T-helper 2 cell treated with Interferon-gamma antibody and Interleukin-4, amounts not matched to agents 5 μg/mL and 100 μg/mL, for 36 hours (primary cell): ENCODE data around the gene PIEZO2.

ENCODE experiments used
- DNase-seq: peaks from one replicate; pipeline ENCODE4 v3.0.0; 2021; ENCODE audit warnings: low spot score
- H3K27ac Mint-ChIP-seq: one replicate; pipeline ENCODE4 v1.8.0; 2021; ENCODE audit warnings: mild to moderate bottlenecking, mixed read lengths
- H3K27me3 Mint-ChIP-seq: one replicate; pipeline ENCODE4 v1.8.0; 2021; ENCODE audit warnings: low read depth, mixed read lengths
- H3K36me3 Mint-ChIP-seq: one replicate; pipeline ENCODE4 v1.8.0; 2021; ENCODE audit warnings: low read depth, mixed read lengths
- H3K4me1 Mint-ChIP-seq: one replicate; pipeline ENCODE4 v1.8.0; 2021; ENCODE audit warnings: low read depth, mixed read lengths
- H3K4me3 Mint-ChIP-seq: one replicate; pipeline ENCODE4 v1.8.0; 2022; ENCODE audit warnings: mild to moderate bottlenecking, moderate library complexity, mixed read lengths
- H3K9me3 Mint-ChIP-seq: one replicate; pipeline ENCODE4 v1.8.0; 2021; ENCODE audit warnings: mixed read lengths

The PIEZO2 gene

DNA sequence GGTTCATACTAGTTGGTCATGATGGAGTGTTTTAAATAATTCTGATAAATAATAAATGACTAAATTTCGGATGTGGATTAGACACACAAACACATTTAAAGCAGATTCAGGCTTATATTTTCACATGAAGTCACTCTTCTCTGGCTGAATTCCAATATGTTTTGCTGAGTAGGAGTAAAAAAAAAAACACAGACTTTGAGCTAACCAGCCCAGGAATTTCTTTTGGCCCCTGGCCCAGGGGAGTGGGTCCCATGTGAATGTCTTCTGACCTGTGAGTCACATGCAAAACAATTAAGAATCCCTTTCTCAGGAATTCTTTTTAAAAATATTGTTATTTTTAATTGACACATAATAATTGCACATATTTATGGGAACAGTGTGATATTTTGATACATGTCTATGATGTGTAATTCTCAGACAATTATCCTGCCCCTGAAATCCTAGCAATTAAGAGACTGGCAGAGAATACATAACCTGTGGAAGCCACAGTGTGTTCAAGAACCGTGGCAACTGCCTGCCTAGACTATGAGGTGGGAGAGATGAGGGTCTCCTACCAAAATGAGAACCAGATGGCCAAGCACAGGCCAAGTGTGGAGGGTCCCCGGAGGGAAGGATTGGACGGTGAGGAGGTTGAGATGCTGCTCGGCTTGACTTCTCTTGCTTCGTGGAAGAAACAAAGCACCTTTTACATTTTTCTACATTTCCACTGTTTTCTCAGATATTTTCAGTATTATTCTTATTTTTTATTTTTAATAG lies 236.4 kb downstream of the PIEZO2 start:
- no peaks in the 10 kb centered on the region for H3K4me1 Mint-ChIP-seq
- no peaks in the 10 kb centered on the region for H3K9me3 Mint-ChIP-seq
- no peaks in the 10 kb centered on the region for H3K27me3 Mint-ChIP-seq
- no peak overlapping the region for H3K4me3 Mint-ChIP-seq
- DNase-seq: no peak
- no peak overlapping the region for H3K27ac Mint-ChIP-seq
- H3K36me3 Mint-ChIP-seq: no peaks in the 10 kb centered on the region

- Mint-ChIP-seq H3K4me1 (no peaks in the 10 kb centered on the region), H3K27me3 (no peaks in the 10 kb centered on the region), H3K4me3 (no peak overlapping the region), H3K27ac (no peak overlapping the region), H3K9me3 (no peaks in the 10 kb centered on the region), H3K36me3 (no peaks in the 10 kb centered on the region)
- DNase-seq: no peak
These were observed 239.6 kb downstream of the PIEZO2 start for GRCh38 chr18:10909724-10910123.

GRCh38 chr18:10908760-10909159 lies 240.6 kb downstream of the PIEZO2 start:
- H3K4me3 Mint-ChIP-seq: no peak overlapping the region
- no peaks in the 10 kb centered on the region for H3K9me3 Mint-ChIP-seq
- H3K27ac Mint-ChIP-seq: no peak overlapping the region
- no peak for DNase-seq
- no peaks in the 10 kb centered on the region for H3K27me3 Mint-ChIP-seq
- no peaks in the 10 kb centered on the region for H3K36me3 Mint-ChIP-seq
- H3K4me1 Mint-ChIP-seq: no peaks in the 10 kb centered on the region

- Mint-ChIP-seq H3K9me3 (no peaks in the 10 kb centered on the region), H3K4me1 (no peaks in the 10 kb centered on the region), H3K36me3 (no peaks in the 10 kb centered on the region), H3K4me3 (no peak overlapping the region), H3K27me3 (no peaks in the 10 kb centered on the region), H3K27ac (no peak overlapping the region)
- DNase-seq: no peak
These were observed 241.6 kb downstream of the PIEZO2 start for GRCh38 chr18:10907749-10908148.

GRCh38 chr18:10901329-10901728 lies 248.0 kb downstream of the PIEZO2 start:
- Mint-ChIP-seq H3K9me3 (no peaks in the 10 kb centered on the region), H3K27ac (no peak overlapping the region), H3K4me3 (no peak overlapping the region), H3K36me3 (no peaks in the 10 kb centered on the region), H3K4me1 (no peaks in the 10 kb centered on the region), H3K27me3 (no peaks in the 10 kb centered on the region)
- DNase-seq: no peak

GRCh38 chr18:10900435-10900834 lies 248.9 kb downstream of the PIEZO2 start:
- Mint-ChIP-seq H3K9me3 (no peaks in the 10 kb centered on the region), H3K27ac (no peak overlapping the region), H3K36me3 (no peaks in the 10 kb centered on the region), H3K27me3 (no peaks in the 10 kb centered on the region), H3K4me3 (no peak overlapping the region), H3K4me1 (no peaks in the 10 kb centered on the region)
- DNase-seq: no peak

DNA sequence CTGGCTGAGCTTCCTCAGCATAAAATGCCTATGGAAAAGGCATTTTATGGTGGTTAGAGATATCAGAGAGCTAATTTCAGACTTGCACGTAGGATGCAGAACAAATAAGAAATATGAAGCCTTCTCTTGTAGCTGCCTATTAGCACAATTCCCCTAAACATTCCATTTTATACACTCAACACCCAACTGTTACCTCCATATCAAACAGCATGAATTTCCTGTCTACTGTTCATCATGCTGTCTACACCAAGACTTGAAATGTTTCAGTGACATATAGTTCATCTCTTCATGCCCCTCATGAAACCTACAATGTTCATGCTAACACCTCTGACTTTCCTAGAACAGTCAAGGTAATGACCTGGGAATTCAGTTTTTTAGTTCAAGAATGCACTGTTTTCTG lies 249.9 kb downstream of the PIEZO2 start:
- no peak for DNase-seq
- Mint-ChIP-seq H3K4me1 (no peaks in the 10 kb centered on the region), H3K4me3 (no peak overlapping the region), H3K27ac (no peak overlapping the region), H3K9me3 (no peaks in the 10 kb centered on the region), H3K36me3 (no peaks in the 10 kb centered on the region), H3K27me3 (no peaks in the 10 kb centered on the region)

DNA sequence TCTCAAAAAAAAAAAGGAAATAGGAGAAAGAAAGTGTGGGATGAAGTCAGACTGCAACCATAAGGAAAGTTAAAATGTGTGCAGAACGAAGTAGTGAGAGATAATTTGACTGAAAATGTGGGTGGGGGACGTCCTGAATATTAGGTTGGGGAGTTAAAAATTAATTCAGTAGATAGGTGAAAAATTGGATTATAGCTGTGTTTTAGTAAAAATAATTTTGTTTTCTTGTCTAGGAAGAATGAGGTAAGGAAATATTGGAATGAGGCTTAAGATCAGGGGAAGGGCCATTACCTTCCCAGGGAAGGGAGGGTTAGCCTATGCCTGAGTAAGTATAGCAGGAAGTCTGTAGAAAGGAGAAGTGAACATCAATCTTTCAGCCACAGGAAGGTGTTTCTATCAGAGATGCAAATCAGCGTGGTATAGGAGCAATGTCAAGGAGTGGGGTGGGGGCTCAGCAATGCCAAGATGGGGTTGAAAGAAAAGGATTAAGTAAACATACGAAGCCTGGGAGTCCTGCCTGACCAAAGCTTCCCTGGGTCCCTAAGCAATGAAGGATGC lies 250.9 kb downstream of the PIEZO2 start:
- Mint-ChIP-seq H3K36me3 (no peaks in the 10 kb centered on the region), H3K9me3 (no peaks in the 10 kb centered on the region), H3K4me3 (no peak overlapping the region), H3K27me3 (no peaks in the 10 kb centered on the region), H3K4me1 (no peaks in the 10 kb centered on the region), H3K27ac (no peak overlapping the region)
- no peak for DNase-seq

GRCh38 chr18:10896851-10897250 lies 252.5 kb downstream of the PIEZO2 start:
- Mint-ChIP-seq H3K36me3 (no peaks in the 10 kb centered on the region), H3K4me3 (no peak overlapping the region), H3K27me3 (peaks cover 2% of the 10 kb centered on the region), H3K27ac (no peak overlapping the region), H3K4me1 (no peaks in the 10 kb centered on the region), H3K9me3 (no peaks in the 10 kb centered on the region)
- DNase-seq: no peak

GRCh38 chr18:10895976-10896375 lies 253.4 kb downstream of the PIEZO2 start:
- Mint-ChIP-seq H3K27me3 (peaks cover 2% of the 10 kb centered on the region), H3K9me3 (no peaks in the 10 kb centered on the region), H3K27ac (no peak overlapping the region), H3K4me3 (no peak overlapping the region), H3K4me1 (no peaks in the 10 kb centered on the region), H3K36me3 (no peaks in the 10 kb centered on the region)
- DNase-seq: no peak

GRCh38 chr18:10894501-10894900 lies 254.9 kb downstream of the PIEZO2 start:
- Mint-ChIP-seq H3K9me3 (no peaks in the 10 kb centered on the region), H3K27me3 (peaks cover 2% of the 10 kb centered on the region), H3K4me3 (no peak overlapping the region), H3K4me1 (no peaks in the 10 kb centered on the region), H3K27ac (no peak overlapping the region), H3K36me3 (no peaks in the 10 kb centered on the region)
- DNase-seq: no peak

- no peak for DNase-seq
- H3K36me3 Mint-ChIP-seq: no peaks in the 10 kb centered on the region
- no peak overlapping the region for H3K27ac Mint-ChIP-seq
- no peaks in the 10 kb centered on the region for H3K4me1 Mint-ChIP-seq
- H3K4me3 Mint-ChIP-seq: no peak overlapping the region
- peaks cover 2% of the 10 kb centered on the region for H3K27me3 Mint-ChIP-seq
- no peaks in the 10 kb centered on the region for H3K9me3 Mint-ChIP-seq
These were observed 255.6 kb downstream of the PIEZO2 start for GRCh38 chr18:10893761-10894160.

DNA sequence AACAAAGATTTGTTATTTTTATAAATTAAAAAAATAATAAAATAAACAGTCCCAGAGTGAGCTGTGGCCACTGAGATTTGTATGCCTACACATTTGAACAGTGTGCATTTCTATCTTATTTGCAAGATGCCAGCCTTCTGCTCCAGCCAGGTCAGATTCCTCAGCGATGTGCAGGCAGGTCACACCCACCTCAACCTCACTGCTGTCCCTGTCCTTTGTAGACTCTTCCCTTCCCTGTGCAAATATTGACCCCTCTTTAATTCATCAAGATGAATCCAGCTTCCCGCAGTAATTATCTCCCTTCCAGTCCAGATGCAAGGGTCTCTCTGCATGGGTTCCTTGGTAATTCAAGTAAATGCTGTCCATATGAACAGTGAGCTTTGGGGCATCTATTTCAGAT lies 256.2 kb downstream of the PIEZO2 start:
- Mint-ChIP-seq H3K27ac (no peak overlapping the region), H3K27me3 (peaks cover 2% of the 10 kb centered on the region), H3K4me3 (no peak overlapping the region), H3K36me3 (no peaks in the 10 kb centered on the region), H3K4me1 (no peaks in the 10 kb centered on the region), H3K9me3 (no peaks in the 10 kb centered on the region)
- no peak for DNase-seq

GRCh38 chr18:10892786-10893185 lies 256.6 kb downstream of the PIEZO2 start:
- no peak overlapping the region for H3K27ac Mint-ChIP-seq
- H3K27me3 Mint-ChIP-seq: peaks cover 2% of the 10 kb centered on the region
- no peaks in the 10 kb centered on the region for H3K4me1 Mint-ChIP-seq
- no peaks in the 10 kb centered on the region for H3K36me3 Mint-ChIP-seq
- no peaks in the 10 kb centered on the region for H3K9me3 Mint-ChIP-seq
- no peak overlapping the region for H3K4me3 Mint-ChIP-seq
- no peak for DNase-seq

GRCh38 chr18:10890022-10890421 lies 259.3 kb downstream of the PIEZO2 start:
- peaks cover 2% of the 10 kb centered on the region for H3K27me3 Mint-ChIP-seq
- H3K36me3 Mint-ChIP-seq: no peaks in the 10 kb centered on the region
- DNase-seq: no peak
- no peak overlapping the region for H3K27ac Mint-ChIP-seq
- H3K4me3 Mint-ChIP-seq: no peak overlapping the region
- H3K4me1 Mint-ChIP-seq: no peaks in the 10 kb centered on the region
- no peaks in the 10 kb centered on the region for H3K9me3 Mint-ChIP-seq
